H1 (cell line): Measurements from ENCODE around the gene PLCL1. TPM values are rescaled to one million over a fixed set of nuclear protein-coding genes. Genes with fewer than 3 reads are reported as not detected.

Experiments used
- CTCF ChIA-PET: fragments of 300-600 bp; sonication (Branson Sonifier 250); formaldehyde crosslinking; loops from one replicate; lab custom pipeline; 2021; ENCODE audit not compliant: partially characterized antibody; lab: Charles Lee
- POLR2A ChIA-PET: fragments of 300-600 bp; sonication (Branson Sonifier 250); formaldehyde crosslinking; loops from one replicate; lab custom pipeline; 2021; ENCODE audit warnings: inconsistent platforms; ENCODE audit not compliant: partially characterized antibody; lab: Charles Lee
- DNase-seq, 2 experiments: peaks; one replicate each; pipeline versions ENCODE4 v3.0.0 to v3.0.0-alpha.2; 2010 to 2022; ENCODE audit warnings: low spot score in 2 of 2, low read depth in 1 of 2, mixed read lengths in 1 of 2
- FAIRE-seq: peaks from 2 replicates; lab custom pipeline; 2011; peaks lifted over from hg19 to GRCh38; lab: Jason Lieb, UNC
- H2AFZ ChIP-seq: 2 replicates; pipeline ENCODE4 v1.8.1; 2012; ENCODE audit warnings: low read length, inconsistent platforms
- H2AK5ac ChIP-seq: 2 replicates; pipeline ENCODE4 v1.6.1; 2013; ENCODE audit warnings: low read depth, low read length
- H2BK120ac ChIP-seq: replicated peaks from 2 replicates; pipeline ENCODE3; 2013; ENCODE audit warnings: low read depth, low read length, inconsistent platforms
- H2BK12ac ChIP-seq: 2 replicates; pipeline ENCODE4 v1.6.1; 2013; ENCODE audit warnings: low read depth, low read length
- H2BK15ac ChIP-seq: 2 replicates; pipeline ENCODE4 v1.6.1; 2013; ENCODE audit warnings: low read length
- H2BK20ac ChIP-seq: 2 replicates; pipeline ENCODE4 v1.6.1; 2013; ENCODE audit warnings: low read length
- H2BK5ac ChIP-seq: 2 replicates; pipeline ENCODE4 v1.6.1; 2013; ENCODE audit warnings: low read depth, low read length
- H3K14ac ChIP-seq: 2 replicates; pipeline ENCODE4 v1.6.1; 2013; ENCODE audit warnings: inconsistent platforms; ENCODE audit not compliant: insufficient read length
- H3K18ac ChIP-seq: 2 replicates; pipeline ENCODE4 v1.6.1; 2013; ENCODE audit warnings: low read length; ENCODE audit errors: extremely low read depth
- H3K23ac ChIP-seq: 2 replicates; pipeline ENCODE4 v1.6.1; 2013; ENCODE audit warnings: inconsistent platforms; ENCODE audit not compliant: insufficient read length
- H3K23me2 ChIP-seq: 2 replicates; pipeline ENCODE4 v1.6.1; 2013; ENCODE audit warnings: low read depth, low read length
- H3K27ac ChIP-seq: 2 replicates; pipeline ENCODE4 v1.6.1; 2011; ENCODE audit warnings: low read depth, low read length, inconsistent platforms
- H3K27me3 ChIP-seq, 4 experiments: replicated peaks in 1 of 4; 1 replicate in 1 of 4; 2 replicates in 3 of 4; pipeline versions ENCODE4 v1.6.1 to v1.8.1; 2011 to 2013; ENCODE audit warnings: low read length in 3 of 4, mild to moderate bottlenecking in 3 of 4, inconsistent platforms in 2 of 4, mixed read lengths in 2 of 4, moderate library complexity in 1 of 4; ENCODE audit not compliant: control insufficient read depth in 3 of 4, insufficient read depth in 3 of 4; ENCODE audit errors: extremely low read depth in 1 of 4
- H3K36me3 ChIP-seq, 4 experiments: 2 replicates each; pipeline versions ENCODE4 v1.6.1 to v1.8.1; 2011 to 2013; ENCODE audit warnings: mild to moderate bottlenecking in 4 of 4, low read length in 3 of 4, moderate library complexity in 2 of 4, control low read depth in 1 of 4, inconsistent platforms in 1 of 4; ENCODE audit not compliant: insufficient read depth in 4 of 4, control insufficient read depth in 2 of 4
- H3K4ac ChIP-seq: replicated peaks from 2 replicates; pipeline ENCODE3; 2013; ENCODE audit warnings: low read length, low read depth, mixed read lengths, inconsistent platforms; ENCODE audit not compliant: insufficient read length
- H3K4me1 ChIP-seq, 4 experiments: replicated peaks in 1 of 4; 1 replicate in 1 of 4; 2 replicates in 3 of 4; pipeline versions ENCODE4 v1.6.1 to v1.8.1; 2011 to 2013; ENCODE audit warnings: low read length in 3 of 4, inconsistent platforms in 2 of 4, mixed read lengths in 1 of 4; ENCODE audit not compliant: insufficient read depth in 4 of 4, control insufficient read depth in 3 of 4
- H3K4me2 ChIP-seq, 2 experiments: 2 replicates each; pipeline versions ENCODE4 v1.6.1 to v1.8.1; 2011 to 2013; ENCODE audit warnings: low read depth in 2 of 2, low read length in 2 of 2, control low read depth in 1 of 2, inconsistent platforms in 1 of 2, mild to moderate bottlenecking in 1 of 2; ENCODE audit not compliant: insufficient read depth in 1 of 2
- H3K4me3 ChIP-seq, 4 experiments: fragments of 200-600, 300-600 bp in 1 of 4; sonication (generic), shearing (Covaris generic), sonication (Bioruptor Twin) in 1 of 4; 2 replicates each; pipeline versions ENCODE4 v1.5.1 to v1.8.1; 2011 to 2016; ENCODE audit warnings: low read length in 4 of 4, low read depth in 3 of 4, control low read depth in 2 of 4, inconsistent platforms in 2 of 4, mild to moderate bottlenecking in 2 of 4, mixed read lengths in 1 of 4, moderate library complexity in 1 of 4; ENCODE audit not compliant: insufficient read depth in 2 of 4; ENCODE audit errors: extremely low read depth in 1 of 4
- H3K56ac ChIP-seq: replicated peaks from 2 replicates; pipeline ENCODE3; 2013; ENCODE audit warnings: low read depth, mild to moderate bottlenecking, mixed read lengths, low read length, inconsistent platforms; ENCODE audit not compliant: insufficient read length
- H3K79me1 ChIP-seq: 2 replicates; pipeline ENCODE4 v1.6.1; 2013; ENCODE audit warnings: low read depth, low read length, control low read depth
- H3K79me2 ChIP-seq, 2 experiments: 2 replicates each; pipeline versions ENCODE4 v1.6.1 to v1.8.1; 2012 to 2013; ENCODE audit warnings: low read length in 2 of 2, mild to moderate bottlenecking in 2 of 2, inconsistent platforms in 1 of 2; ENCODE audit not compliant: insufficient read depth in 2 of 2, control insufficient read depth in 1 of 2
- H3K9ac ChIP-seq, 4 experiments: replicated peaks in 1 of 4; 1 replicate in 1 of 4; 2 replicates in 3 of 4; pipeline versions ENCODE4 v1.6.1 to v1.8.1; 2011 to 2013; ENCODE audit warnings: low read depth in 3 of 4, low read length in 3 of 4, control low read depth in 2 of 4, mild to moderate bottlenecking in 2 of 4, moderate library complexity in 2 of 4, inconsistent platforms in 1 of 4; ENCODE audit errors: extremely low read depth in 1 of 4
- H3K9me3 ChIP-seq, 2 experiments: 2 replicates each; pipeline versions ENCODE4 v1.6.1 to v1.8.1; 2012 to 2013; ENCODE audit warnings: mild to moderate bottlenecking in 2 of 2, moderate library complexity in 2 of 2, control low read depth in 1 of 2, inconsistent platforms in 1 of 2, low read depth in 1 of 2, low read length in 1 of 2, mixed read lengths in 1 of 2; ENCODE audit not compliant: insufficient read depth in 2 of 2
- H4K20me1 ChIP-seq, 2 experiments: replicated peaks in 1 of 2; 2 replicates each; pipeline versions ENCODE3 to v1.8.1; 2011 to 2013; ENCODE audit warnings: inconsistent platforms in 2 of 2, low read length in 2 of 2, mild to moderate bottlenecking in 1 of 2; ENCODE audit not compliant: insufficient read depth in 2 of 2, control insufficient read depth in 1 of 2
- H4K5ac ChIP-seq: 2 replicates; pipeline ENCODE4 v1.6.1; 2013; ENCODE audit warnings: low read length, low read depth, mixed read lengths, inconsistent platforms; ENCODE audit not compliant: insufficient read length
- H4K8ac ChIP-seq: 2 replicates; pipeline ENCODE4 v1.8.0; 2013; ENCODE audit warnings: mild to moderate bottlenecking, moderate library complexity, low read length, inconsistent platforms; ENCODE audit not compliant: insufficient read depth; ENCODE audit errors: extremely low read depth
- H4K91ac ChIP-seq: replicated peaks from 2 replicates; pipeline ENCODE3; 2013; ENCODE audit warnings: low read length, mixed read lengths, inconsistent platforms; ENCODE audit not compliant: insufficient read length
- BCL11A ChIP-seq, 2 experiments: IDR thresholded peaks; one replicate each; pipeline ENCODE4 v1.6.1; 2011; ENCODE audit warnings: low read depth in 2 of 2, low read length in 2 of 2, mild to moderate bottlenecking in 2 of 2
- GTF2F1 ChIP-seq: IDR thresholded peaks from 2 replicates; pipeline ENCODE4 v1.6.1; 2012; ENCODE audit warnings: low read depth, low read length, improper control_type of control experiment, borderline replicate concordance
- NANOG ChIP-seq: IDR thresholded peaks from 2 replicates; pipeline ENCODE4 v1.6.1; 2011; ENCODE audit warnings: low read length, low read depth, mild to moderate bottlenecking, inconsistent platforms; ENCODE audit not compliant: insufficient read depth, poor library complexity, severe bottlenecking
- RAD21 ChIP-seq, 2 experiments: IDR thresholded peaks in 1 of 2; conservative IDR thresholded peaks in 1 of 2; 2 replicates each; pipeline ENCODE4 v1.6.1; 2011; ENCODE audit warnings: low read depth in 2 of 2, low read length in 2 of 2, improper control_type of control experiment in 1 of 2, inconsistent platforms in 1 of 2, mild to moderate bottlenecking in 1 of 2, moderate library complexity in 1 of 2
- RNF2 ChIP-seq: fragments of 200-900, 300-1000 bp; sonication (generic); IDR thresholded peaks from 2 replicates; pipeline ENCODE4 v1.7.1; 2016; ENCODE audit warnings: borderline replicate concordance, low read depth, mild to moderate bottlenecking, antibody characterized with exemption, low read length; ENCODE audit not compliant: poor library complexity, severe bottlenecking; ENCODE audit errors: missing control alignments
- SAP30 ChIP-seq: fragments of 300-600 bp; sonication (generic); IDR thresholded peaks from 2 replicates; pipeline ENCODE4 v1.7.1; 2012; ENCODE audit warnings: low read length, moderate library complexity, mild to moderate bottlenecking, inconsistent platforms; ENCODE audit not compliant: insufficient read depth, insufficient replicate concordance
- TAF1 ChIP-seq: IDR thresholded peaks from 2 replicates; pipeline ENCODE4 v1.6.1; 2011; ENCODE audit warnings: mild to moderate bottlenecking, low read depth, low read length
- WGBS, 2 experiments: shearing (Covaris generic) in 1 of 2; methylation state at CpG; one replicate each; pipeline versions ENCODE4 v1.1.6 to v1.1.7; 2013 to 2015; ENCODE audit warnings: low lambda C conversion rate in 2 of 2, mixed read lengths in 2 of 2, inconsistent platforms in 1 of 2, low coverage in 1 of 2, missing lambda C conversion rate in 1 of 2; ENCODE audit not compliant: insufficient replicate concordance in 2 of 2, insufficient coverage in 1 of 2, insufficient read length in 1 of 2; ENCODE audit errors: extremely low coverage in 1 of 2, missing lambda C conversion rate in 1 of 2; 5-methylcytosine and 5-hydroxymethylcytosine counted together
- polyA plus RNA-seq, 7 experiments: library from polyadenylated mRNA; depleted of rRNA in 3 of 7; stranded (reverse) in 5 of 7; unstranded in 2 of 7; fragments of >200 nt in 5 of 7; fragments of 200-250 nt in 2 of 7; gene quantifications; 1 replicate in 5 of 7; 2 replicates in 1 of 7; 4 replicates in 1 of 7; pipeline versions ENCODE4 v1.2.1 to v1.2.3, GENCODE V29; 2011 to 2013; ENCODE audit warnings: missing spikeins in 2 of 7, mixed read lengths in 2 of 7
- total RNA-seq: library from RNA; stranded (reverse); fragmentation: NEBNext Ultra II Directional; extraction: Animal tissue kit (Norgen Biotek cat#: 25700); gene quantifications from 2 replicates; pipeline ENCODE4 v1.2.1, GENCODE V29; 2021
- TF ChIP-seq, protein P1 (sequence below): IDR thresholded peaks from 2 replicates; pipeline ENCODE4 v1.6.1; 2012; ENCODE audit warnings: inconsistent platforms
- TF ChIP-seq, protein P2 (sequence below): IDR thresholded peaks from 2 replicates; pipeline ENCODE4 v1.6.1; 2012; ENCODE audit warnings: inconsistent platforms

PLCL1 gene
- total and polyA plus RNA-seq, 2 of the 8 experiments (the other 6 are each of a cell fraction or from before 2014, with no cell fraction given) = not detected

DNA sequence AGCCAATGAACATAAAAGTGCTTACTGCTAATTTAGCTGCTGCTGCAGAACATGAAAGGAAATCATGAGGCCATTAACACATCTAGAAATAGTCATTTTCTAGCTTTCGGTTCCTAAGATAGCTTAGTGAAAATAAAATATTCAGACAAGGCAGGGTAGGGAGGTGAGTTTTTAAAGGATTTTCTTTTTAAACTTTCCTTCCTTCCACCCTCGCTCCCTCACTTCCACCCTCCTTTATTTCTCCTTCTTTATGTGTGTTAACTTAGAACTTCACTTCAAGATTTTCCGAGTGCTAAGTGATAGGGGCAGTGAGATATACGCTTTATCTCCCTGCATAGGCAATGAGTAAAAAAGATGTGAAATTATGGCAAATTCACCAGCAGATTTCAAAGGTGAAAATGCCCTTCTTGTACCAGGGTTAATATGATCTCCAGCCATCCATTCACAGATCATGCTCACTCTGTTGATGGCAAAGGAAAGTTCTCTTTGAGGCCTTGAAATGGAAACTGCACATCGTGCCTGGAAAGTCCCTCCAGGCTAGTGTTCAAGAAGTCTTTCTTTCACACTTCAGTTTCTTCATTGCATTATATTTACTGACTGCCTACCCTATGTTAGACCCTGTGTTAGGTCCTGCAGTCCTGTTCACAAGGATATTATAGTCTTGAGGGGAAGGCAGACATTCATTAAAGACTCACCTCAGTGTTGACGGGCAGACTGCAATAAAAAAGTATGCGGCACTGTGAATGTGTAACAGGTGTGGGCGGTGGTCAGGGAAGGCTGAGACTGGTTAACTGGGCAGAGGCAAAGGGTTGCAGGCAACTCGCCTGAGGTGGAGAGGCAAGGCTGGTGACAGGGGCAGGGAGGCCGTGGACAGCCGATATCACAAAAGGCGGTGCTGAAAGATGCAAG, 200.8 kb downstream of the PLCL1 start:
- H2BK12ac ChIP-seq = no peak overlapping the region
- H4K20me1 ChIP-seq = no peaks in the 10 kb centered on the region
- H4K5ac ChIP-seq = no peak overlapping the region
- no peaks in the 10 kb centered on the region for H3K23me2 ChIP-seq
- CTCF ChIA-PET = interaction anchor here (0.5 kb wide), 1 partner anchor 292 kb away, joined by 3 read pairs; no protein-coding TSS in a partner anchor
- FAIRE-seq = no peak
- H3K36me3 ChIP-seq = no peaks in the 10 kb centered on the region
- no peak overlapping the region for H3K9ac ChIP-seq
- H3K4me3 ChIP-seq = no peak overlapping the region
- DNase-seq = no peak
- H3K14ac ChIP-seq = no peak overlapping the region
- H3K9me3 ChIP-seq = no peaks in the 10 kb centered on the region
- H3K4me1 ChIP-seq = no peaks in the 10 kb centered on the region
- H2AK5ac ChIP-seq = no peak overlapping the region
- no peak overlapping the region for H3K18ac ChIP-seq
- H2BK5ac ChIP-seq = no peak overlapping the region
- no peak overlapping the region for H3K27ac ChIP-seq
- H3K79me1 ChIP-seq = no peaks in the 10 kb centered on the region
- no peak overlapping the region for H2BK20ac ChIP-seq
- H3K56ac ChIP-seq = no peak overlapping the region
- no peaks in the 10 kb centered on the region for H3K79me2 ChIP-seq
- no peaks in the 10 kb centered on the region for H3K27me3 ChIP-seq
- H3K23ac ChIP-seq = no peak overlapping the region
- no peak overlapping the region for H2BK15ac ChIP-seq
- 85% methylated on average over 12 of the region's 12 CpGs; no CpG with 5 or more reads in 1 of the 2 experiments for WGBS, 2 experiments
- no peak overlapping the region for H3K4me2 ChIP-seq
- no peak overlapping the region for H3K4ac ChIP-seq
- no peak overlapping the region for H2BK120ac ChIP-seq
- H4K91ac ChIP-seq = no peak overlapping the region
- no peak overlapping the region for H4K8ac ChIP-seq
- POLR2A ChIA-PET = no interaction called here
- H2AFZ ChIP-seq = peak overlapping the region; percentile 6; the same call in 1 of the 2 replicates
- TF ChIP-seq RAD21 (IDR thresholded peaks at IDR 0.05 in 1 of 2, conservative IDR thresholded peaks at IDR 0.05 in 1 of 2; ENCODE audit: low read depth in 2 of 2, low read length in 2 of 2) = no peak
- no peak for TF ChIP-seq GTF2F1
- TF ChIP-seq TAF1 = no peak
- TF ChIP-seq, protein P1, sequence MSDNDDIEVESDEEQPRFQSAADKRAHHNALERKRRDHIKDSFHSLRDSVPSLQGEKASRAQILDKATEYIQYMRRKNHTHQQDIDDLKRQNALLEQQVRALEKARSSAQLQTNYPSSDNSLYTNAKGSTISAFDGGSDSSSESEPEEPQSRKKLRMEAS = no peak
- TF ChIP-seq BCL11A (IDR thresholded peaks at IDR 0.05; ENCODE audit: low read depth in 2 of 2, low read length in 2 of 2) = no peak
- TF ChIP-seq, protein P2, sequence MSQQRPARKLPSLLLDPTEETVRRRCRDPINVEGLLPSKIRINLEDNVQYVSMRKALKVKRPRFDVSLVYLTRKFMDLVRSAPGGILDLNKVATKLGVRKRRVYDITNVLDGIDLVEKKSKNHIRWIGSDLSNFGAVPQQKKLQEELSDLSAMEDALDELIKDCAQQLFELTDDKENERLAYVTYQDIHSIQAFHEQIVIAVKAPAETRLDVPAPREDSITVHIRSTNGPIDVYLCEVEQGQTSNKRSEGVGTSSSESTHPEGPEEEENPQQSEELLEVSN = no peak
- no peak for TF ChIP-seq SAP30
- TF ChIP-seq NANOG = no peak
- no peak for TF ChIP-seq RNF2
